GM21576 (cell line): ENCODE results near the gene ZNF672.
"Not testable (repeated sequence)": the region's sequence is repeated elsewhere in the genome, so short reads cannot be mapped to it uniquely, and the experiment has no call there.

Source experiments
- ATAC-seq: cut with Tn5 transposase; IDR thresholded peaks from one replicate; pipeline ENCODE4 v1.9.1; 2021; ENCODE audit warnings: mild to moderate bottlenecking, moderate library complexity; ENCODE audit not compliant: unreplicated experiment

Gene ZNF672

GRCh38 chr1:248884632-248885295 lies 46.7 kb downstream of the ZNF672 start:
- ATAC-seq: no peak

- ATAC-seq: no peak
These were observed 47.6 kb downstream of the ZNF672 start for GRCh38 chr1:248885646-248886045.

GRCh38 chr1:248886237-248886895 lies 48.3 kb downstream of the ZNF672 start:
- no peak for ATAC-seq

GRCh38 chr1:248889914-248890243 lies 51.9 kb downstream of the ZNF672 start:
- not testable (repeated sequence) for ATAC-seq

GRCh38 chr1:248890549-248891498 lies 52.8 kb downstream of the ZNF672 start:
- ATAC-seq: no peak

GRCh38 chr1:248891758-248892157 lies 53.7 kb downstream of the ZNF672 start:
- ATAC-seq: no peak

GRCh38 chr1:248892590-248892989 lies 54.6 kb downstream of the ZNF672 start:
- ATAC-seq: no peak

- no peak for ATAC-seq
These were observed 56.8 kb downstream of the ZNF672 start for GRCh38 chr1:248894837-248895236.

GRCh38 chr1:248897412-248898337 lies 59.7 kb downstream of the ZNF672 start:
- no peak for ATAC-seq
